HCT116 (cell line): ENCODE data around the gene DHH.

Experiments
- CEBPB ChIP-seq: IDR thresholded peaks from 2 replicates; pipeline ENCODE4 v1.6.1; 2012; ENCODE audit warnings: low read depth
- CTCF ChIP-seq, 3 experiments: fragments of 200-600 bp in 1 of 3; sonication (generic) in 1 of 3; IDR thresholded peaks in 2 of 3; conservative IDR thresholded peaks in 1 of 3; 2 replicates each; pipeline ENCODE4 v1.5.1; 2012 to 2017; ENCODE audit warnings: low read depth in 2 of 3, low read length in 2 of 3, antibody characterized with exemption in 1 of 3, borderline replicate concordance in 1 of 3, control low read depth in 1 of 3, mild to moderate bottlenecking in 1 of 3, mixed read lengths in 1 of 3, mixed run types in 1 of 3, moderate library complexity in 1 of 3; ENCODE audit not compliant: insufficient read depth in 1 of 3
- EGR1 ChIP-seq: IDR thresholded peaks from 2 replicates; pipeline ENCODE4 v1.6.1; 2012; ENCODE audit warnings: low read depth
- ELF1 ChIP-seq: IDR thresholded peaks from 2 replicates; pipeline ENCODE4 v1.6.1; 2012; ENCODE audit warnings: low read depth, borderline replicate concordance
- MAX ChIP-seq: IDR thresholded peaks from 2 replicates; pipeline ENCODE4 v1.6.1; 2012
- POLR2A ChIP-seq: IDR thresholded peaks from 2 replicates; pipeline ENCODE4 v1.7.0; 2011; ENCODE audit warnings: borderline replicate concordance; ENCODE audit not compliant: insufficient read depth, insufficient read length; ENCODE audit errors: extremely low read depth
- POLR2AphosphoS5 ChIP-seq: IDR thresholded peaks from 2 replicates; pipeline ENCODE4 v1.6.1; 2011; ENCODE audit warnings: mild to moderate bottlenecking, low read depth, low read length, moderate library complexity
- RAD21 ChIP-seq: IDR thresholded peaks from 2 replicates; pipeline ENCODE4 v1.6.1; 2012; ENCODE audit warnings: low read depth, mild to moderate bottlenecking
- ZFX ChIP-seq: fragments of 450-650 bp; IDR thresholded peaks from 2 replicates; pipeline ENCODE4 v1.6.1; 2017
- ZNF274 ChIP-seq: fragments of 200-500 bp; sonication (Bioruptor generic); IDR thresholded peaks from 2 replicates; pipeline ENCODE4 v1.6.1; 2014; ENCODE audit warnings: mild to moderate bottlenecking, low read depth, low read length, inconsistent platforms

DNA sequence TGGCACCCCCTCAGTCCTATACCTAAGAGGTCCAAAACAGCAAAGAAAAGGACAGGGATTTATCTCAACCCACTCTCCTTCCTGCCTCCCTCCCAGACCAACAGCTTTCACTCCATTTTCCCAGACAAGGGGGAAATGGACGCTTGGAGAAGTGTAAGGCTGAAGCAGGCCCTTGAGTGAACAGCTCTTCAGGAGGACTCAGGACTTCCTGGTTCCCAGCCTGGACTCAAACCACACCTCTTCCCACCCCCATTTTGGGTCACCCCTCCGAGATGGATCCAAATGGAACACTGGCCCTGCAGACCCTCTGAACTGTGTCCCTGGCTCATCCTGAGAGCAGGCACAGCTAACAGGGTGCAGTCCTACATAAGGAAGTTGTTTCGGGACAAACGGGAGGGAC is 36.7 kb downstream of the DHH start:
- TF ChIP-seq CTCF (IDR thresholded peaks at IDR 0.05 in 2 of 3, conservative IDR thresholded peaks at IDR 0.05 in 1 of 3; ENCODE audit: borderline replicate concordance in 1 of 3, insufficient read depth in 1 of 3, low read depth in 2 of 3, low read length in 2 of 3), result no peak
- no peak for TF ChIP-seq POLR2AphosphoS5
- TF ChIP-seq CEBPB, result no peak
- no peak for TF ChIP-seq POLR2A
- no peak for TF ChIP-seq ELF1
- TF ChIP-seq RAD21, result no peak
- no peak for TF ChIP-seq ZNF274
- TF ChIP-seq MAX, result no peak
- TF ChIP-seq EGR1, result no peak
- no peak for TF ChIP-seq ZFX
